WERI-Rb-1 (cell line): Measurements from ENCODE around the gene ACTA2.

ENCODE experiments used
- DNase-seq: peaks from one replicate; pipeline ENCODE4 v3.0.0-alpha.2; 2020
- H3K27ac ChIP-seq: fragments of 250-450 bp; sonication (Bioruptor Pico); 2 replicates; pipeline ENCODE4 v1.5.1; 2020; ENCODE audit warnings: mild to moderate bottlenecking, moderate library complexity
- H3K27me3 ChIP-seq: fragments of 250-450 bp; sonication (Bioruptor Pico); 2 replicates; pipeline ENCODE4 v1.5.1; 2021; ENCODE audit warnings: mild to moderate bottlenecking, low read depth, moderate library complexity; ENCODE audit not compliant: insufficient read depth, severe bottlenecking
- H3K36me3 ChIP-seq: fragments of 250-450 bp; sonication (Bioruptor Pico); 2 replicates; pipeline ENCODE4 v1.5.1; 2020; ENCODE audit warnings: mild to moderate bottlenecking, moderate library complexity
- H3K4me3 ChIP-seq: 2 replicates; pipeline ENCODE4 v1.5.1; 2011; ENCODE audit warnings: low read depth, mild to moderate bottlenecking, control low read depth, low read length
- H3K9me3 ChIP-seq: fragments of 250-450 bp; sonication (Bioruptor Pico); 2 replicates; pipeline ENCODE4 v1.5.1; 2021; ENCODE audit warnings: mild to moderate bottlenecking, moderate library complexity; ENCODE audit not compliant: severe bottlenecking
- TF ChIP-seq, protein P1 (sequence below): IDR thresholded peaks from 2 replicates; pipeline ENCODE4 v1.5.1; 2011; ENCODE audit warnings: low read depth, mild to moderate bottlenecking, control low read depth, inconsistent platforms, low read length

The ACTA2 gene

DNA sequence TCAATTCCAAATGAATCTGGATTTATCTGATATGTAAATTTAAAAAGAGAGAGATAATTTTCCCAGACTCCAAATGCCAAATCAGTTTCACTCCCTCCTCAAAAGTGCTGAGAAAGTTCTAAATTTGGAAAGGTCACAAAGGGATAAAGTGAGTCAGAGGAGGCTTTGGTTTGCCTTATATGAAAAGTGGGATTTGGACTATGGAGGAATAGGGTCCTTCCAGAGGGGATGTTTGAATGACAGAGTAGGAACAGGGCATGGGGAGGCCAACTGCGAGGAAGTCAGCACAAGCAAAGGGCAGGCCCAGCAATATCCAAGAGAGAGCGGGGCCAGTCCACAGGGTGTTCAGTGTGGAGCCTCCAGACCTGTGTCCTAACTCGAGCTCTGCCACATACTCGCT lies 28.2 kb upstream of the ACTA2 start:
- Histone ChIP-seq H3K4me3 (no peak overlapping the region), H3K27me3 (no peaks in the 10 kb centered on the region), H3K36me3 (no peaks in the 10 kb centered on the region), H3K27ac (no peak overlapping the region), H3K9me3 (no peaks in the 10 kb centered on the region)
- TF ChIP-seq, protein P1, sequence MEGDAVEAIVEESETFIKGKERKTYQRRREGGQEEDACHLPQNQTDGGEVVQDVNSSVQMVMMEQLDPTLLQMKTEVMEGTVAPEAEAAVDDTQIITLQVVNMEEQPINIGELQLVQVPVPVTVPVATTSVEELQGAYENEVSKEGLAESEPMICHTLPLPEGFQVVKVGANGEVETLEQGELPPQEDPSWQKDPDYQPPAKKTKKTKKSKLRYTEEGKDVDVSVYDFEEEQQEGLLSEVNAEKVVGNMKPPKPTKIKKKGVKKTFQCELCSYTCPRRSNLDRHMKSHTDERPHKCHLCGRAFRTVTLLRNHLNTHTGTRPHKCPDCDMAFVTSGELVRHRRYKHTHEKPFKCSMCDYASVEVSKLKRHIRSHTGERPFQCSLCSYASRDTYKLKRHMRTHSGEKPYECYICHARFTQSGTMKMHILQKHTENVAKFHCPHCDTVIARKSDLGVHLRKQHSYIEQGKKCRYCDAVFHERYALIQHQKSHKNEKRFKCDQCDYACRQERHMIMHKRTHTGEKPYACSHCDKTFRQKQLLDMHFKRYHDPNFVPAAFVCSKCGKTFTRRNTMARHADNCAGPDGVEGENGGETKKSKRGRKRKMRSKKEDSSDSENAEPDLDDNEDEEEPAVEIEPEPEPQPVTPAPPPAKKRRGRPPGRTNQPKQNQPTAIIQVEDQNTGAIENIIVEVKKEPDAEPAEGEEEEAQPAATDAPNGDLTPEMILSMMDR = no peak
- DNase-seq = no peak

GRCh38 chr10:88980247-88980646 lies 27.7 kb upstream of the ACTA2 start:
- no peaks in the 10 kb centered on the region for H3K9me3 ChIP-seq
- TF ChIP-seq, protein P1 = no peak
- no peak for DNase-seq
- H3K36me3 ChIP-seq = no peaks in the 10 kb centered on the region
- no peak overlapping the region for H3K27ac ChIP-seq
- H3K4me3 ChIP-seq = no peak overlapping the region
- no peaks in the 10 kb centered on the region for H3K27me3 ChIP-seq

DNA sequence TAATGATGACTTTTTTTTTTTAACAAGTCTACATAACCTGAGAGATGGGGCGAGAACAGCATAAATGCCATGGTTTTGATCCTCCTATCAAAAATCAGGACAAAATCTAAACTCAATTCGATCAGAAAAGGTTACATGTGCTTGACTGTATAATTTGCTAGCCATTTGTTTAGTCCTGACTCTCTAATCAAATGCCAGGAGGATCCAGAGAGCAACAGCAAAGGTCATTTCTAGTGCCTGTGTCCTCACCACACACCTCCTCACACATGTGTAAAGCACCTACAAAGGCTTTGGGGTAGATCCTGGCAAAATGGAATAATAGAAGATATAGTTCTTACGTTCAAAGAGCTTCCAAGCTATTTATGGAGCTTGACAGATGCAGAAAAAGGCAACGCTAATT lies 27.0 kb upstream of the ACTA2 start:
- Histone ChIP-seq H3K36me3 (no peaks in the 10 kb centered on the region), H3K27me3 (no peaks in the 10 kb centered on the region), H3K9me3 (no peaks in the 10 kb centered on the region), H3K27ac (no peak overlapping the region), H3K4me3 (no peak overlapping the region)
- DNase-seq = no peak
- TF ChIP-seq, protein P1 = no peak

DNA sequence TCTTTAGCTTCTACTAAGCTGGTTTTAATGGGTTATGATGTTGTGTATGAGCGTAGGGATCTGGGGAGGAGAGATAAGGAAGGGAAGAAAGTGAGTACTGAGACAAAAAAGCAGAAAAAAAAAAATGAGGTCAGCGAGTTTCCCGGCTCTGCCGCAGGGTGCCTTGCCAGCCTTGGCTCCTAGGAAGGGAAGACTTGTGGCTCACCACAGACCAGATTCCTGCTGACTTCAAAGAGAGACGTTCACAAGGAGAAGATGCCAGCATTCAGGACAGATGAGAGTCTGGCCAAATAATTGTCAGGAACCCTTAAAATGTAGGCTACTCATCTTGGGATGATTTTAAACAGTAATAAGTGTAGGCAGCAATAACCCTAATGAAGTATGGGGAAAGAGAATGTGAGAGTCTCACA lies 26.6 kb upstream of the ACTA2 start:
- no peak for DNase-seq
- H3K27me3 ChIP-seq = no peaks in the 10 kb centered on the region
- TF ChIP-seq, protein P1 = no peak
- no peak overlapping the region for H3K27ac ChIP-seq
- no peaks in the 10 kb centered on the region for H3K9me3 ChIP-seq
- no peak overlapping the region for H3K4me3 ChIP-seq
- no peaks in the 10 kb centered on the region for H3K36me3 ChIP-seq

DNA sequence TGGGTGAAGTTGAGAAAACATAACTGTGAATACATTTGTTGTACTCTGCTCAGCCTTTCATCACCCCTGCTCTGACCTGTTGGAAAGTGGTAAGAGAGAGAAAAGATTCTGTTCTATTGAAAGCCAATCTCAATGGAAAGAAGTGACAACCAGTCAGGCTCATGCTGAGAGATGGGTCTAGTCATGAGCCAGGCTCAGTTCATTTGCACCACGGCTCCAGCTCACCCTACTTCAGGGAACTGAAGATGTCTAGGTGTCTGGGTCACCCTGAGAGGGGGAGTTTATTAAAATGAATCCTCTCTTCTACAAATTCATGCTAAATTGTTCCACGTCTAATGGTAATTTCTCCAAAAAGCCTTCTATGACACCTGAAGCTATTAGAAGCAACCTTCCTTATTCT lies 25.9 kb upstream of the ACTA2 start:
- TF ChIP-seq, protein P1 = no peak
- no peak overlapping the region for H3K4me3 ChIP-seq
- no peak overlapping the region for H3K27ac ChIP-seq
- no peaks in the 10 kb centered on the region for H3K9me3 ChIP-seq
- no peaks in the 10 kb centered on the region for H3K27me3 ChIP-seq
- no peaks in the 10 kb centered on the region for H3K36me3 ChIP-seq
- no peak for DNase-seq

DNA sequence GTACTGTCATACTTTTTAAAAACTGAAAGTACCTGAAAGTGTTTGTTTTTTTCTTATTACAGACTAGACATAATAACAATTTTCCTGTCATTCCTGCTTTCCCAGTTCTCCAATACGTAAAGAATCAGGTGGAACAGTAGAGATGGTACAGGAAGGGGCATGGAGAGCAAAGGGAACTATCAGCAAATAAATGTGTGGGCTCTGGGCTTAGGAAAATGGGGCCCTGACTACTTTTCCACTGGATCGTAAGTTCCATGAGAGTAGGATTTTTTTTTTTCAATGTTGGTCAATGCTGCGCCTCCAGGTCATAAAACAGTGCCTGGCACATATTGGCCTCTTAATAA lies 22.8 kb upstream of the ACTA2 start:
- Histone ChIP-seq H3K4me3 (no peak overlapping the region), H3K9me3 (no peaks in the 10 kb centered on the region), H3K27me3 (no peaks in the 10 kb centered on the region), H3K36me3 (no peaks in the 10 kb centered on the region), H3K27ac (no peak overlapping the region)
- DNase-seq = no peak
- TF ChIP-seq, protein P1 = no peak
